Placental pericyte (primary cell): ENCODE measurements around the gene SNRPA1. TPM values are rescaled to one million over a fixed set of nuclear protein-coding genes. Genes with fewer than 3 reads are reported as not detected.

Experiments
- total RNA-seq: library from RNA; depleted of rRNA; stranded (reverse); fragments of >200 nt; gene quantifications from 2 replicates; pipeline ENCODE4 v1.2.3, GENCODE V29; 2012

The SNRPA1 gene
- 10.3 and 30.8 TPM in 2 replicates for total RNA-seq

GRCh38 chr15:101294731-101295606 is at the start of gene SNRPA1:
SNRPA1 (minus strand) TSS chr15:101295248; CDS start chr15:101295178, 70 bp downstream.

GRCh38 chr15:101277038-101277822 is 17.8 kb downstream of the SNRPA1 start, which contains the start of gene SELENOS:
SELENOS (minus strand) TSS chr15:101277485; CDS start chr15:101277417, 68 bp downstream.

GRCh38 chr15:101251830-101252820 is 42.9 kb downstream of the SNRPA1 start, which contains the start of gene CHSY1:
CHSY1 (minus strand) TSS chr15:101252048; CDS start chr15:101251456, 592 bp downstream.

Other genes with a start within 250 kb of the SNRPA1 start
- 52.1 and 104 TPM in 2 replicates for gene CHSY1, start 43.2 kb downstream of the SNRPA1 start, total RNA-seq
- gene SELENOS, start 17.8 kb downstream of the SNRPA1 start, total RNA-seq = 91.9 and 167 TPM in 2 replicates
- 1.1 and 41.6 TPM in 2 replicates for gene PCSK6, start 194.5 kb upstream of the SNRPA1 start, total RNA-seq